Endothelial cell (in vitro differentiated cells): ENCODE results near the gene ST3GAL5. TPM values are rescaled to one million over a fixed set of nuclear protein-coding genes. Genes with fewer than 3 reads are reported as not detected.
A peak's percentile ranks its signal among the peaks of the same experiment; 100 is the strongest.

Source experiments
- DNase-seq: peaks from one replicate; pipeline ENCODE4 v3.0.0; 2021; ENCODE audit warnings: low spot score
- H3K27ac Mint-ChIP-seq: one replicate; pipeline ENCODE4 v1.8.0; 2021; ENCODE audit warnings: mixed read lengths, inconsistent platforms; ENCODE audit not compliant: unreplicated experiment
- H3K27me3 Mint-ChIP-seq: one replicate; pipeline ENCODE4 v1.8.0; 2021; ENCODE audit warnings: mild to moderate bottlenecking, moderate library complexity, mixed read lengths, inconsistent platforms; ENCODE audit not compliant: unreplicated experiment
- H3K36me3 Mint-ChIP-seq: one replicate; pipeline ENCODE4 v1.8.0; 2021; ENCODE audit warnings: mild to moderate bottlenecking, low read depth, mixed read lengths, inconsistent platforms; ENCODE audit not compliant: unreplicated experiment
- H3K4me1 Mint-ChIP-seq: one replicate; pipeline ENCODE4 v1.8.0; 2021; ENCODE audit warnings: mild to moderate bottlenecking, mixed read lengths, inconsistent platforms; ENCODE audit not compliant: unreplicated experiment
- H3K4me3 Mint-ChIP-seq: one replicate; pipeline ENCODE4 v1.8.0; 2021; ENCODE audit warnings: mild to moderate bottlenecking, mixed read lengths, inconsistent platforms; ENCODE audit not compliant: unreplicated experiment
- H3K9me3 Mint-ChIP-seq: one replicate; pipeline ENCODE4 v1.8.0; 2021; ENCODE audit warnings: mixed read lengths, inconsistent platforms; ENCODE audit not compliant: unreplicated experiment
- total RNA-seq: library from RNA; stranded (reverse); fragmentation: NEBNext Ultra II Directional; extraction: Animal tissue kit (Norgen Biotek cat#: 25700); gene quantifications from one replicate; pipeline ENCODE4 v1.2.1, GENCODE V29; 2021; ENCODE audit not compliant: unreplicated experiment
- TF ChIP-seq, protein P1 (sequence below): fragments of 200-600 bp; sonication (generic); IDR thresholded peaks from one replicate; pipeline ENCODE4 v1.5.0; 2021; ENCODE audit warnings: antibody characterized with exemption; ENCODE audit not compliant: unreplicated experiment

The ST3GAL5 gene
- total RNA-seq, 1 donor from 2014 or later, result 49.8 TPM

DNA sequence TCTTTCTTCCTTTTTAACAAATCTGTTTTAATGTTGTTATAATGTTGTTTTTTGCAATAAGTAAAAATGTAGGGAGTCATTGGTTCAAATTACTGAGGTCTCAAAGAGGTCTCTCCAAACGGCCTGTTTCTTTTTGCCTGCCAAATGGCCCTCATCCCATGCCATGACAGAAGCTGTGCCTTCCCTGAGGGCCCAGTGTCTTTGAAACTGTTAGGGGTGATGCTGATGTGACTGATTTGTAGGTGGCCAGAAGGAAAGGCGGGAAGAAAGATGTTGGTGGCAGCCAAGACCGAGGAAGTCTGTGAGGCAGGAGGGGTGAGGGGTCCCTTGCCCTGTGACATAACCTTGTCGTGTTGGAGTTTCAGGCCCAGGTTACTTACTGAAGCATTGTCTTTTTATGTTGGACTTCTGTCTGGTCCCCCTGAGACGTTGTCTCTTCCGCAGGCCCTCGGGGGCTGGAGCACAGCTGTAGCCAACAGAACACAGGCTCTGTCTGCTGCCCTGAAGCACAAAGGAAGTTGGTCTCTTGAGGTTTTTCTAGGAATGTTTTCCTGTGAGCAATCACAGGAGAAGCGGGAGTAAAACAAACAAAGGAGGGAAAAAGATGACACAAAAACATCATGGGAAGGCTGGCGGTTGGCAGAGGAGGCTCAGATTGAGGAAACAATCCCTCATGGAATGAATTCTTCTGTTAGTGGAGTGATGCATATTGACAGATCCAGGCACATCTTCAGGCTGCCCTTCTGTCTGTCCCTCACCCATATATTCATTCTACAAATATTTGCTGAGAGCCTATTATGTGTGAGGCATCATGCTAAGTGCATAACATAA lies 4.9 kb upstream of the ST3GAL5 start:
- peaks cover 4% of the 10 kb centered on the region for H3K9me3 Mint-ChIP-seq
- TF ChIP-seq, protein P1, sequence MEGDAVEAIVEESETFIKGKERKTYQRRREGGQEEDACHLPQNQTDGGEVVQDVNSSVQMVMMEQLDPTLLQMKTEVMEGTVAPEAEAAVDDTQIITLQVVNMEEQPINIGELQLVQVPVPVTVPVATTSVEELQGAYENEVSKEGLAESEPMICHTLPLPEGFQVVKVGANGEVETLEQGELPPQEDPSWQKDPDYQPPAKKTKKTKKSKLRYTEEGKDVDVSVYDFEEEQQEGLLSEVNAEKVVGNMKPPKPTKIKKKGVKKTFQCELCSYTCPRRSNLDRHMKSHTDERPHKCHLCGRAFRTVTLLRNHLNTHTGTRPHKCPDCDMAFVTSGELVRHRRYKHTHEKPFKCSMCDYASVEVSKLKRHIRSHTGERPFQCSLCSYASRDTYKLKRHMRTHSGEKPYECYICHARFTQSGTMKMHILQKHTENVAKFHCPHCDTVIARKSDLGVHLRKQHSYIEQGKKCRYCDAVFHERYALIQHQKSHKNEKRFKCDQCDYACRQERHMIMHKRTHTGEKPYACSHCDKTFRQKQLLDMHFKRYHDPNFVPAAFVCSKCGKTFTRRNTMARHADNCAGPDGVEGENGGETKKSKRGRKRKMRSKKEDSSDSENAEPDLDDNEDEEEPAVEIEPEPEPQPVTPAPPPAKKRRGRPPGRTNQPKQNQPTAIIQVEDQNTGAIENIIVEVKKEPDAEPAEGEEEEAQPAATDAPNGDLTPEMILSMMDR, result no peak
- peak overlapping the region; percentile 60 for H3K4me3 Mint-ChIP-seq
- H3K4me1 Mint-ChIP-seq, result peaks cover 35% of the 10 kb centered on the region
- peaks cover 7% of the 10 kb centered on the region for H3K36me3 Mint-ChIP-seq
- H3K27me3 Mint-ChIP-seq, result no peaks in the 10 kb centered on the region
- no peak for DNase-seq
- H3K27ac Mint-ChIP-seq, result peak overlapping the region; percentile 82

DNA sequence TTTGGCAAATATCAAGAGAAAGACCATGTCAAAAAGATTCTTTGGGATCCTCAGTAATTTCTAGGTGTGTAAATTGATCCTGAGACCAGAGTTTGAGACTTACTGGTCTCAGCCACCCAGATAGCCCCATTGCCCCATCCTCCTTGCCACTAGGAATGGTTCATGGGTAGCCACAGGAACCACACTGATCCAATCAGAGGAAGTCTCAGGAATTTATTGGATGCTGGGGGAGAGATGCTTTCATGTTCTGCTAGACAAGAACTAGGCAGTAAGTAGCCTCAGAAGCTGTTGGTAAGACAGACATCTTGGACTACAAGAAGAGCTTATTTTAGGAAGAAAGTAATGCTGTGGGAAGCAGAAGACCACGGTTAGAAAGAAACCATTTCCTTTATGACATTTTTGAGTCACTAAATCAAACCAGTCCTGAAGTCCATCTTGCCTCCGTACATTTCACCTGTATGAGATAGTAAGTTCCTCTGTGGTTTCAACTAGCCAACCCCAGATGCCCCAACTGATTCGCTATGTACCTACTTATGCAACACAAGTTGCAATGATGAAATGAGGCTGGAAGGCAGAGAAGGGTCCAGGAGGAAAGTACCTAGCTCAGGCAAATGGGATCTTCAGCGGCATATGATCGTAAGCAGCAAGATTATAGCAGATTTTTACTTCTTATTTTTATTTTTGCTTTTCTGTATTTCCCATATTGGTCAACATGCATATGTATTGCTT lies 3.6 kb upstream of the ST3GAL5 start:
- no peak for DNase-seq
- TF ChIP-seq, protein P1, result no peak
- Mint-ChIP-seq H3K4me1 (peaks cover 40% of the 10 kb centered on the region), H3K4me3 (no peak overlapping the region), H3K27ac (peak overlapping the region; percentile 36), H3K27me3 (no peaks in the 10 kb centered on the region), H3K36me3 (peaks cover 12% of the 10 kb centered on the region), H3K9me3 (peaks cover 4% of the 10 kb centered on the region)

DNA sequence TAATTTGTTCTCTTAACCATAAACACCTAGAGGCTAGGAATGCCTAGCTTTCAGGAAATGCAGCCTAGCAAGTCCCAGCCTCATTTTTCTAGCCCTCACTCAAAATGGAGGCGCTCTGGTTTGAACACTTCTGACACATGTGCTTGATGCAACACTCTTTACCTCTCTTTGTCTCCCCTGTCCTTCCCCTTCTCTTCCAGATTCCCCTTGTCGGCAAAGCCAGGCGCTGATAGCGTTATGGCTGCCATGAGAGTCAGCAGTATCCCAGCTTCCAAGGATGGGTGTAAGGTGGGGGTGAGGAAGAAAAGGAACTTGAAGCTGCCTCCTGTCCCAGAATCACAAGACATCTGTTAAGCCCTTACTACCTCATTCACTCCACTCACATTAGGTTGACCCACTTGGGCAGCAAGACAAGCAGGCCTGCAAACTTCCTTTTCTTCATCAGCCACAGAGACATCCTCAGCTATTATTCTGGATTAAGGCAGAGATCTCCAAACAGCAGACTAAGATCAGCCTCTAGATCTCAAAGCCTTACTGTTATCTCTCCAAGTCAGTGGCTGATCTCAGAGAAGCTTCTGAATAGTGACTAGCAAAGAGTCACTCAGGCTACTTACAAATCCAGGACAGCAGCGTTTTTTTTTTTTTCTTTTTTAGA lies 1.9 kb upstream of the ST3GAL5 start:
- peak overlapping the region; percentile 38 for H3K27ac Mint-ChIP-seq
- H3K9me3 Mint-ChIP-seq, result peaks cover 4% of the 10 kb centered on the region
- H3K4me1 Mint-ChIP-seq, result peaks cover 55% of the 10 kb centered on the region
- H3K27me3 Mint-ChIP-seq, result peaks cover 4% of the 10 kb centered on the region
- H3K36me3 Mint-ChIP-seq, result peaks cover 20% of the 10 kb centered on the region
- peak overlapping the region; percentile 73 for H3K4me3 Mint-ChIP-seq
- TF ChIP-seq, protein P1, result no peak
- no peak for DNase-seq

DNA sequence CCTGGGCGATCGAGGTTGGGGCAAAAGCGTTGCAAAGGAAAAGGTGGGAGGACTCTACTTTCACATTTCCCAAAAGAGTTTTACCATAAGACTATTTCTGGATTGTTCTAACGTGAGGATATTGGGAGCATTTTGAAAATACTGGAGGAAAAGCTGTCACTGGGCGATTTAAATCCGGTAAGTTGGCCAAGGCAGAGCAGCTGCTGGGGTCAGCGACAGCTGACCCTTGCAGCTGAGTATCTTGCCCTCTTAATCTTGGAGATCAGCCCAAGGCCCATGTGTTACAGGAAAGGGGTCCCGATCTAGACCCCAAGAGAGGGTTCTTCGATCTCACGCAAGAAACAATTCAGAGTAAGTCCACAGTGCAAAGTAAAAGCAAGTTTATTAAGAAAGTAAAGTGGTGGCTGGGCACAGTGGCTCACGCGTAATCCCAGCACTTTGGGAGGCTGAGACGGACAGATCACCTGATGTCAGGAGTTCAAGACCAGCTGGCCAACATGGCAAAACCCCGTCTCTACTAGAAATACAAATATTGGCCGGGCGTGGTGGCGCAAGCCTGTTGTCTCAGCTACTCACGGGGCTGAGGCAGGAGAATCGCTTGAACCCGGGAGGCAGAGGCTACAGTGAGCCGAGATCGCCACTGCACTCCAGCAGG lies 964 bp upstream of the ST3GAL5 start:
- Mint-ChIP-seq H3K4me3 (peak overlapping the region; percentile 85), H3K4me1 (peaks cover 61% of the 10 kb centered on the region), H3K9me3 (peaks cover 4% of the 10 kb centered on the region), H3K27ac (peak overlapping the region; percentile 82), H3K27me3 (peaks cover 4% of the 10 kb centered on the region), H3K36me3 (peaks cover 19% of the 10 kb centered on the region)
- no peak for DNase-seq
- TF ChIP-seq, protein P1, result no peak
